BJ (cell line): ENCODE results near the gene ZC3H7A. TPM values are rescaled to one million over a fixed set of nuclear protein-coding genes. Genes with fewer than 3 reads are reported as not detected.

Experiments used
- CTCF ChIA-PET: fragments of 350-600 bp; formaldehyde crosslinking; extraction: SDS; loops from one replicate; lab custom pipeline; 2021; ENCODE audit warnings: antibody characterized with exemption, inconsistent platforms; lab: Yijun Ruan, JAX
- POLR2A ChIA-PET: fragments of 300-600 bp; sonication (Branson Sonifier 250); formaldehyde crosslinking; extraction: SDS; loops from one replicate; lab custom pipeline; 2021; ENCODE audit warnings: antibody characterized with exemption; lab: Charles Lee
- DNase-seq: peaks from one replicate; pipeline ENCODE4 v3.0.0-alpha.2; 2011; ENCODE audit warnings: low read depth
- H3K27me3 ChIP-seq: 2 replicates; pipeline ENCODE4 v1.6.0; 2011; ENCODE audit warnings: low read length; ENCODE audit not compliant: control insufficient read depth, insufficient read depth
- H3K36me3 ChIP-seq: 2 replicates; pipeline ENCODE4 v1.5.1; 2011; ENCODE audit warnings: low read length; ENCODE audit not compliant: control insufficient read depth, insufficient read depth
- H3K4me3 ChIP-seq: 2 replicates; pipeline ENCODE4 v1.5.1; 2011; ENCODE audit warnings: low read depth, mild to moderate bottlenecking, control low read depth, low read length
- polyA plus RNA-seq: library from polyadenylated mRNA; depleted of rRNA; stranded (reverse); fragments of >200 nt; gene quantifications from 2 replicates; pipeline ENCODE4 v1.2.3, GENCODE V29; 2011
- TF ChIP-seq, protein P1 (sequence below): IDR thresholded peaks from 2 replicates; pipeline ENCODE4 v1.5.1; 2011; ENCODE audit warnings: low read depth, mild to moderate bottlenecking, control low read depth, inconsistent platforms, low read length, moderate library complexity; ENCODE audit not compliant: insufficient read depth

Gene ZC3H7A
- polyA plus RNA-seq, 1 experiment, result 30.4 TPM

DNA sequence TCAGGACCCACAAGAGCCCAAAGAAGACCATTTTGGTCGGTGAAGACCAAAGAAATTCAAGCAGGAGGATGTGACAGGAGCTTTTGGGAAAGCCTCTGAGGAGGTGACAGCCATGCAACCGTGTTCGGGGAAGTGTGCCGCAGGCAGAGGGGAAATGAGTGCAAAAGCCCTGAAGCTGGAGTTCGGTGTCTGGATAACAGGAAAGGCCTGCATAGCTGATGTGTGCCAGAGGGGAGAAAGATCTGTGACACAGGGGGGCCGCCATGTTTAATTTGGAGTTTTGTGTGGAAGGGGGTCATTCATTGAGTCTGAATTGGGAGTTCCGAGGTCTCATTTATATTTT, 870 bp upstream of the ZC3H7A start:
- Histone ChIP-seq H3K36me3 (no peaks in the 10 kb centered on the region), H3K27me3 (no peaks in the 10 kb centered on the region), H3K4me3 (peak overlapping the region; percentile 68)
- ChIA-PET CTCF (interaction anchor here (0.8 to 3.8 kb wide), 21 partner anchors 9 to 396 kb away, joined by 3 to 24 read pairs (median 4); partner anchors contain the start of gene TXNDC11), POLR2A (interaction anchor here (0.9 to 1.1 kb wide), 2 partner anchors 55 to 158 kb away, joined by 3 to 6 read pairs; partner anchors contain the start of gene TXNDC11)
- DNase-seq, result no peak
- TF ChIP-seq, protein P1, sequence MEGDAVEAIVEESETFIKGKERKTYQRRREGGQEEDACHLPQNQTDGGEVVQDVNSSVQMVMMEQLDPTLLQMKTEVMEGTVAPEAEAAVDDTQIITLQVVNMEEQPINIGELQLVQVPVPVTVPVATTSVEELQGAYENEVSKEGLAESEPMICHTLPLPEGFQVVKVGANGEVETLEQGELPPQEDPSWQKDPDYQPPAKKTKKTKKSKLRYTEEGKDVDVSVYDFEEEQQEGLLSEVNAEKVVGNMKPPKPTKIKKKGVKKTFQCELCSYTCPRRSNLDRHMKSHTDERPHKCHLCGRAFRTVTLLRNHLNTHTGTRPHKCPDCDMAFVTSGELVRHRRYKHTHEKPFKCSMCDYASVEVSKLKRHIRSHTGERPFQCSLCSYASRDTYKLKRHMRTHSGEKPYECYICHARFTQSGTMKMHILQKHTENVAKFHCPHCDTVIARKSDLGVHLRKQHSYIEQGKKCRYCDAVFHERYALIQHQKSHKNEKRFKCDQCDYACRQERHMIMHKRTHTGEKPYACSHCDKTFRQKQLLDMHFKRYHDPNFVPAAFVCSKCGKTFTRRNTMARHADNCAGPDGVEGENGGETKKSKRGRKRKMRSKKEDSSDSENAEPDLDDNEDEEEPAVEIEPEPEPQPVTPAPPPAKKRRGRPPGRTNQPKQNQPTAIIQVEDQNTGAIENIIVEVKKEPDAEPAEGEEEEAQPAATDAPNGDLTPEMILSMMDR, result no peak

DNA sequence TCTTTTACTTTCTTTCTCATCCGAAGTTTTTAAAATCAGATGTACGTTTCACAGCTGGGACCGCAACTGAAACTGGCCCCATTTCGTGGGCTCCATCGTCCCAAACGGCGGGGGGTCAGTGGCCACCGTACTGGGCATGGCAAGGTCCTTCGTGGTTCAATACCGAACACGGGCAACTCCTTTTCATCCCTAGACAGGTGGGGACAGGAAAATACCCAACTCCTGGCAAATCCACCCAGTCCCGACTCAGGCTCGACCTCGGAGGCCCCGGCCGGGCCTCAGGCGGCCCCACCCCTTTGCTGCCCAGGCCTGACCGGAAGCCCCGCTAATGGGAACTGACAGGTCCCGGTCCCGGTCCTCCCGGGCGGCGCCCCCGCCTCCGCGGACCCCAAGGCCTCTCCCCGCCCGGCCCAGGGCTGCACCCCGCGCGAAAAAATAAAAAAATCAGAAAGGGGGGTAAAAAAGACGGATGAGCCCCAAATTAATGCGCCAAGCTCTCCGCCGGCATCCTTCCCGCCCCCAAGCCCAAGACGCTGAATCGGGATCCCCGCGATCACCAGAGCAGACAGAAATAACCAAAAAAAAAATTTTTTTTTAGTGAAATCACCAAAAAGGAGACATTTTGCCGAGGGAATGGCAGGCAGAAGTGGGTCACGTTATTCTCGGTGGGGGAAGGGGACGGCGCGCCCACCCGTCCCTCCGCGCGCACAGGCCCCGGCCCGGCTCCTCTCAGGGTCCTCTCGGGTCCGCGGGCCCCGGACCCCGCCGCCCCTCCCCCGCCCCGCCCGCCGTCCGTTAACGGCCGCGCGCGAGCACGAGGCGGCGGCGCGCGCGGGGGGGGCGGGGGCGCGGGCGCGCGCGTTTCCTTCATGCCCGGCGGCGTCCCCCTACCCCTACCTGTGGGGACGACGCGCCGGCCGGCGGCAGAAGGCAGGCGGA, 562 bp downstream of the ZC3H7A start:
- H3K4me3 ChIP-seq, result peak overlapping the region; percentile 85
- TF ChIP-seq, protein P1, result no peak
- ChIA-PET POLR2A (interaction anchor here (0.6 to 1.1 kb wide), 3 partner anchors 15 to 54 kb away, joined by 3 to 6 read pairs (median 3); partner anchors contain the start of gene TXNDC11), CTCF (interaction anchor here (0.8 to 3.8 kb wide), 15 partner anchors 10 to 394 kb away, joined by 3 to 24 read pairs (median 5); partner anchors contain the start of gene TXNDC11)
- no peak for DNase-seq
- no peaks in the 10 kb centered on the region for H3K36me3 ChIP-seq
- no peaks in the 10 kb centered on the region for H3K27me3 ChIP-seq

DNA sequence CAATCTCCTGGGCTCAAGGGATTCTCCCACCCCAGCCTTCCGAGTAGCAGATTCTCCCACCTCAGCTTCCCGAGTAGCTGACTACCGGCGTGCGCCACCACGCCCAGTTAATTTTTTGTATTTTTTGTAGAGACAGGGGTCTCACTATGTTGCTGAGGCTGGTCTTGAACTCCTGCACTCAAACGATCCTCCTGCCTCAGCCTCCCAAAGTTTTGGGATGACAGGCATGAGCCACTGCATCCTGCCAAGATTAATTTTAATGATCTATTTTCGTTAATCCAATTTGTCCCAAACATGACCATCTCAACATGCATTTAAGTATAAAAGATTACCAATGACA, 1.2 kb downstream of the ZC3H7A start:
- peak overlapping the region; percentile 85 for H3K4me3 ChIP-seq
- DNase-seq, result no peak
- TF ChIP-seq, protein P1, result no peak
- no peaks in the 10 kb centered on the region for H3K36me3 ChIP-seq
- CTCF ChIA-PET, result interaction anchor here (0.8 to 3.8 kb wide), 5 partner anchors 9 to 59 kb away, joined by 3 to 24 read pairs (median 12); partner anchors contain the start of gene TXNDC11
- H3K27me3 ChIP-seq, result no peaks in the 10 kb centered on the region
- POLR2A ChIA-PET, result no interaction called here

DNA sequence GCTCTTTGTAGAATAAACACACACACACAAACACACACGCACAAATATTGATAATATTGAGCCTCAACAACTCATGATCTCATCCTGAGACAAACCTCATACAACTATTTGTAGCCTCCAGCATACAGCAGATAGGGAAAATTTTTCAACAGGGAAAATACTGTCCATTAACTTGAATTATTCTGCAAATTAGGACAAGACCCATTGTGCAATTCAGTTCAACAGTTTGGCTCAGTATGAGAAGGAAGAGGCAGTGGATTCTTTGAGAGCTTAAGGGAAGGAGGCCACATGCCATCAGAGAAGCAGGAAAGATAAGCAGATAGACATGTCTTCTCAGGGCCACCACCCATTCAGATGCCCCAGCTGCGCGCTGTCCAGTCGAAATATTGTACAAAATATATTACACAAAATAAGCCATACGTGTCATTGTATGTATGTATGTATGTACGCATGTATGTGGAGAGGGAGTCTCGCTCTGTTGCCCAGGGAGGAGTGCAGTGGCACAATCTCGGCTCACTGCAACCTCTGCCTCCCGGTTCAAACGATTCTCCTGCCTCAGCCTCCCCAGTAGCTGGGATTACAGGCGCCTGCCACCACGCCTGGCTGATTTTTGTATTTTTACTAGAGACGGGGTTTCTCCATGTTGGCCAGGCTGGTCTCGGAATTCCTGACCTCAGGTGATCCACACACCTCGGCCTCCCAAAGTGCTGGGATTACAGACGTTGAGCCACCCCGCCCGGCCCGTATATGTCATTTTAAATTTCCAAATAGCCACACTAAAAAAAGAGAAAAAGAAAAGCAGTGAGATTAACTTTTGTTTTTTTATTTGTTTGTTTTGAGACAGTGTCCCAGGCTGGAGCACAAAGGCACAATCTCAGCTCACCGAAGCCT, 1.8 kb downstream of the ZC3H7A start:
- no peak for DNase-seq
- ChIA-PET POLR2A (no interaction called here), CTCF (interaction anchor here (0.8 to 3.8 kb wide), 4 partner anchors 8 to 52 kb away, joined by 3 to 24 read pairs (median 10); partner anchors contain the start of gene TXNDC11)
- peak overlapping the region; percentile 85 for H3K4me3 ChIP-seq
- TF ChIP-seq, protein P1, result no peak
- H3K27me3 ChIP-seq, result no peaks in the 10 kb centered on the region
- H3K36me3 ChIP-seq, result no peaks in the 10 kb centered on the region
